ENCODE data around the gene RAI2. TPM values are rescaled to one million over a fixed set of nuclear protein-coding genes. Genes with fewer than 3 reads are reported as not detected.

Gene RAI2
- total RNA-seq, 5 donors from 2014 or later (not counting 1 experiment from before 2014, with no cell fraction given), result 0.76 to 2.3 (median 1.3) TPM

DNA sequence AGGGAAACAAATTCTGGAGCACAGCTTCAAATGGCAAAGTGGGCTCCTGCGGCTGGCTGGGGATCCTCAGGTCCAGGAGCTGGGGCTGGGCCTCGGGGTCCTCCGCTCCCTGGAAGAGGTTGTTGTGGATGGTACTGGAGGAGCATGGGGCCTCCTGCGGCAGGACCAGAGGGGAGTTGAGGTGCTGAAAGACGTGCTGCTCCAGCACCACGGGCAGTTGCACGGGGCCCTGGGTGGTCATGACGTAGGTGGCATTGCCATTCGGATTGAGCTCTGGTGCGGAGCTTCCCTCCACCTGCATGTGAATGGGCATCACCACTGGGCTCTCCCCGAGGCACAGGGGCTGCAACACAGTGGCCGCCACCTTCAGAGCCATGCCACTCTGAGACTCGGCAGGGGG, 59.7 kb downstream of the RAI2 start:
- WGBS (ENCODE audit: insufficient coverage), result 88% methylated on average over 10 of the region's 13 CpGs
- H3K4me3 ChIP-seq (ENCODE audit: control insufficient read depth in 1 of 2, extremely low read depth in 1 of 2, low read length in 1 of 2), result no peak overlapping the region
- ChIA-PET CTCF (no interaction called here), POLR2A (no interaction called here)
- Mint-ChIP-seq H3K36me3 (no peaks in the 10 kb centered on the region), H3K9me3 (no peaks in the 10 kb centered on the region), H3K27ac (no peak overlapping the region), H3K4me3 (no peak overlapping the region), H3K4me1 (peaks cover 0 to 4% (median 2%) of the 10 kb centered on the region in 3 donors), H3K27me3 (no peaks in the 10 kb centered on the region)
- H3K27ac ChIP-seq (ENCODE audit: low read length), result no peak overlapping the region
- DNase-seq (no peak), ATAC-seq (replicated peaks in 1 of 4) (no peak)
- no peaks in the 10 kb centered on the region for H3K9me3 ChIP-seq
- H3K27me3 ChIP-seq (replicated peaks in 1 of 2; ENCODE audit: control insufficient read depth in 2 of 2, extremely low read depth in 1 of 2, insufficient read depth in 2 of 2, low read length in 1 of 2), result peaks cover 0 to 2% of the 10 kb centered on the region in 2 experiments
- no peaks in the 10 kb centered on the region for H3K36me3 ChIP-seq (ENCODE audit: control insufficient read depth in 2 of 2, extremely low read depth in 1 of 2, insufficient read depth in 1 of 2, low read length in 1 of 2)
- peaks cover 0 to 2% of the 10 kb centered on the region in 2 experiments for H3K4me1 ChIP-seq (ENCODE audit: control insufficient read depth in 1 of 2, extremely low read depth in 1 of 2, insufficient read depth in 2 of 2, low read length in 2 of 2)

DNA sequence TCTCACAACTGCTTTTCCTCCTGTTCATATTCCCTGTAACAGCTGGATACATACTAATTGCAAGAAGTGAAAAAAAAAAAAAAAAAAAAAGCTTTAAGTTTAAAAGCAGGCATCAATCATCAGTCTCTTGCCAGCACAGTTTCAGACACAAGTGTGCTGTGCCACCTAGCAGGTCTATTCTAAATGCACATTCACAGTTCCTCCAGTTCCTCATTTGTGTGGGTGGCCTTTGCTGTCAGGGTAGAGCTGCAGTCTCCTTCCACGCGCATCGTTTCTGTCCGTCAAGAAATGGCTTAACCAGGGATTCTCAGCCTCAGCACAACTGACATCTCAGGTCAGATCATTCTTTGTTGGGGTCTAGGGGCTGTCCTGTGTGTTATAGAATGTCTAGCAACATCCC, 62.2 kb downstream of the RAI2 start:
- Histone ChIP-seq H3K9me3 (no peaks in the 10 kb centered on the region), H3K4me3 (ENCODE audit: control insufficient read depth in 1 of 2, extremely low read depth in 1 of 2, low read length in 1 of 2) (no peak overlapping the region), H3K27me3 (replicated peaks in 1 of 2; ENCODE audit: control insufficient read depth in 2 of 2, extremely low read depth in 1 of 2, insufficient read depth in 2 of 2, low read length in 1 of 2) (peaks cover 0 to 2% of the 10 kb centered on the region in 2 experiments), H3K36me3 (ENCODE audit: control insufficient read depth in 2 of 2, extremely low read depth in 1 of 2, insufficient read depth in 1 of 2, low read length in 1 of 2) (no peaks in the 10 kb centered on the region), H3K27ac (ENCODE audit: low read length) (no peak overlapping the region), H3K4me1 (ENCODE audit: control insufficient read depth in 1 of 2, extremely low read depth in 1 of 2, insufficient read depth in 2 of 2, low read length in 2 of 2) (peaks cover 0 to 2% of the 10 kb centered on the region in 2 experiments)
- Mint-ChIP-seq H3K36me3 (no peaks in the 10 kb centered on the region), H3K4me1 (peaks cover 0 to 4% (median 2%) of the 10 kb centered on the region in 3 donors), H3K27me3 (no peaks in the 10 kb centered on the region), H3K9me3 (no peaks in the 10 kb centered on the region), H3K4me3 (no peak overlapping the region), H3K27ac (no peak overlapping the region)
- WGBS (ENCODE audit: insufficient coverage), result no CpG with 5 or more reads among the region's 4 CpGs
- POLR2A ChIA-PET, result no interaction called here
- DNase-seq, result no peak
- no peak for ATAC-seq (replicated peaks in 1 of 4)
- CTCF ChIA-PET, result interaction anchor here (0.5 to 1.9 kb wide), 5 partner anchors 14 to 546 kb away, joined by 3 to 6 read pairs (median 4); no protein-coding TSS in a partner anchor

DNA sequence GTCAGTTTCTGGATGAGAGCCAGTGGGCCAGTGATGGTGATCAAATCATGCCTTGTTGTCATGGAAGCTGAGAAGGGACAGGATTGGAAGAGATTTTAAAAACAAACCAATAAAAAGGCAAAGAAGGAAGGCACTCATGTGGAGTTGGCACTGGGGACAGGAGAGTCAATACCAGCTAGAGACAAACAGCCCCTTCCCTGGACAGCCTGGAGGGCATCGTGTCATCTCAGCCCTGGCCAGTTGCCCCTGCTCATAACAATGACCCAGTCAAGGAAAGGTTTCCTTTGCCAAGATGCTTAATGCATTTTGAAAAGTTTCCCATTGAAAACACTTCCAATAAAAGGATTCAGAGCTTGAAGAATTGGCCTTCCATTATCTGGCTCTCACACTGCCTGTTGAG, 68.3 kb downstream of the RAI2 start:
- no peak overlapping the region for H3K4me3 Mint-ChIP-seq
- H3K27me3 Mint-ChIP-seq, result peaks cover 0 to 8% of the 10 kb centered on the region in 2 donors
- Histone ChIP-seq H3K27ac (ENCODE audit: low read length) (no peak overlapping the region), H3K36me3 (ENCODE audit: control insufficient read depth in 2 of 2, extremely low read depth in 1 of 2, insufficient read depth in 1 of 2, low read length in 1 of 2) (no peaks in the 10 kb centered on the region), H3K27me3 (replicated peaks in 1 of 2; ENCODE audit: control insufficient read depth in 2 of 2, extremely low read depth in 1 of 2, insufficient read depth in 2 of 2, low read length in 1 of 2) (peaks cover 0 to 2% of the 10 kb centered on the region in 2 experiments), H3K4me3 (ENCODE audit: control insufficient read depth in 1 of 2, extremely low read depth in 1 of 2, low read length in 1 of 2) (no peak overlapping the region), H3K9me3 (no peaks in the 10 kb centered on the region), H3K4me1 (ENCODE audit: control insufficient read depth in 1 of 2, extremely low read depth in 1 of 2, insufficient read depth in 2 of 2, low read length in 2 of 2) (peaks cover 0 to 6% of the 10 kb centered on the region in 2 experiments)
- CTCF ChIA-PET, result no interaction called here
- POLR2A ChIA-PET, result no interaction called here
- no peak for ATAC-seq (replicated peaks in 1 of 4)
- H3K27ac Mint-ChIP-seq, result no peak overlapping the region
- WGBS (ENCODE audit: insufficient coverage), result no CpG with 5 or more reads among the region's 1 CpG
- H3K36me3 Mint-ChIP-seq, result no peaks in the 10 kb centered on the region
- peaks cover 0 to 10% (median 9%) of the 10 kb centered on the region in 3 donors for H3K4me1 Mint-ChIP-seq
- DNase-seq, result no peak
- H3K9me3 Mint-ChIP-seq, result no peaks in the 10 kb centered on the region

DNA sequence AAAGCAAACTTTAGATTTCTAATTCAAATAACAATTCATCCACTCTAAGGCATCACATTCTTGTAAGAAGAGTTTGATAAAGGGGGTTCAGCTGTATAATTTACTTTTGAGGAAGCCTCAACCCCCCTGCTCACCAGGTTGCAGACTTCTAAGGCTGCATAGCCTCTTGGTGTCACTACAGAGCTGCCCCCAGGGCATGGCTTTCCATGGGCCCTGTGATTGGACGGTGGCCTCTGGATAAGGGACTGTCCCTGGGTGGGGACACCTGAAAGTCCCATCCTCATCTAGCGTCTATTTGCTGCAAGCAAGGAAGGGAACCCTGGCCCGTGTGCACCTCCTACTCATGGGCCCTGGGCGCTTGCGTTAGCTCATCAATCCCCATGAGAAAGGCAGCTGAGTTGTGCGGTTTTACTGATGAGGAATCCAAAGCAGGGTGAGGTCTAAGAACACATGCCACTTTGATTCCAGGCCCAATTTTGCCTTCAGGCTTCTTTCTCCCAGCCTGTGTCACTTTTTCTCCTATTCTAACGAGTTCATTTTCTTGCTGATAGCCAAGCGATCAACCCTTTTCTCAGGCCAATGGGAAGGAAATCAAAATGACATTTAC, 72.0 kb downstream of the RAI2 start:
- no peak for ATAC-seq (replicated peaks in 1 of 4)
- 82% methylated on average over 4 of the region's 8 CpGs for WGBS (ENCODE audit: insufficient coverage)

DNA sequence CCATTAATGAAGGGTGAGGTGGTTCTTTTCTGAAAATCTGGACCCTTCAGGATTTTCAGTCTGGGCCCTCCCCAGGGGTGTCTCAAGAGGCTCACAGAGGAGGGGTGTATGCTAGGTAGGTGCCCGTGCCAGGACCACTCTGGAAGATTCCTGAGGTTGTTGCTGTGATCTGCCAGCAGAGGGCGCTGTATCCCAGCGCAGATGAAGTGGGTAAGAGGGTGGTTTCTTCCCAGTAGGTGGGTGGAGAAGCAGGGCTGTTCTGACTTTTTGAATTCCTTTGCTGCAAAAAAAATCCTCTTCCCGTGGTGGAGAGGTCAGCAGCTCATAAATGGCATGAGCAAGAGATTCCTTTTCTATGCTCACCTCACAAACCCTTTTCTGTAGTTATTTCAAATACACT, 72.7 kb downstream of the RAI2 start:
- Mint-ChIP-seq H3K27ac (no peak overlapping the region), H3K4me1 (peaks cover 8 to 16% (median 14%) of the 10 kb centered on the region in 3 donors), H3K9me3 (no peaks in the 10 kb centered on the region), H3K27me3 (peaks cover 0 to 8% of the 10 kb centered on the region in 2 donors), H3K36me3 (no peaks in the 10 kb centered on the region), H3K4me3 (peak overlapping the region in 1 of 3 donors; percentile 26)
- peak in 29 of 35 experiments; percentile 2 to 62 (median 24) for DNase-seq
- POLR2A ChIA-PET, result no interaction called here
- ATAC-seq (replicated peaks in 1 of 4), result peak in 3 of 4 experiments; percentile 38 to 71 (median 57)
- Histone ChIP-seq H3K9me3 (no peaks in the 10 kb centered on the region), H3K27me3 (replicated peaks in 1 of 2; ENCODE audit: control insufficient read depth in 2 of 2, extremely low read depth in 1 of 2, insufficient read depth in 2 of 2, low read length in 1 of 2) (peaks cover 0 to 8% of the 10 kb centered on the region in 2 experiments), H3K4me3 (ENCODE audit: control insufficient read depth in 1 of 2, extremely low read depth in 1 of 2, low read length in 1 of 2) (no peak overlapping the region), H3K36me3 (ENCODE audit: control insufficient read depth in 2 of 2, extremely low read depth in 1 of 2, insufficient read depth in 1 of 2, low read length in 1 of 2) (no peaks in the 10 kb centered on the region), H3K4me1 (ENCODE audit: control insufficient read depth in 1 of 2, extremely low read depth in 1 of 2, insufficient read depth in 2 of 2, low read length in 2 of 2) (peaks cover 0 to 7% of the 10 kb centered on the region in 2 experiments), H3K27ac (ENCODE audit: low read length) (no peak overlapping the region)
- WGBS (ENCODE audit: insufficient coverage), result no CpG with 5 or more reads among the region's 4 CpGs
- CTCF ChIA-PET, result interaction anchor here (0.6 to 1.7 kb wide), 4 partner anchors 43 to 1546 kb away, joined by 3 to 8 read pairs (median 4); no protein-coding TSS in a partner anchor

More for the DNA sequence above, 72.0 kb downstream of the RAI2 start:
- Histone ChIP-seq H3K4me1 (ENCODE audit: control insufficient read depth in 1 of 2, extremely low read depth in 1 of 2, insufficient read depth in 2 of 2, low read length in 2 of 2) (peaks cover 0 to 7% of the 10 kb centered on the region in 2 experiments), H3K36me3 (ENCODE audit: control insufficient read depth in 2 of 2, extremely low read depth in 1 of 2, insufficient read depth in 1 of 2, low read length in 1 of 2) (no peaks in the 10 kb centered on the region), H3K4me3 (ENCODE audit: control insufficient read depth in 1 of 2, extremely low read depth in 1 of 2, low read length in 1 of 2) (no peak overlapping the region), H3K27ac (ENCODE audit: low read length) (no peak overlapping the region), H3K9me3 (no peaks in the 10 kb centered on the region), H3K27me3 (replicated peaks in 1 of 2; ENCODE audit: control insufficient read depth in 2 of 2, extremely low read depth in 1 of 2, insufficient read depth in 2 of 2, low read length in 1 of 2) (peaks cover 0 to 8% of the 10 kb centered on the region in 2 experiments)
- H3K27me3 Mint-ChIP-seq, result peaks cover 0 to 8% of the 10 kb centered on the region in 2 donors
- no peak overlapping the region for H3K4me3 Mint-ChIP-seq
- ChIA-PET CTCF (interaction anchor here in 1 of 2 donors (1.7 kb wide), 1 partner anchor 44 kb away, joined by 5 read pairs; no protein-coding TSS in a partner anchor), POLR2A (no interaction called here)
- peaks cover 8 to 16% (median 14%) of the 10 kb centered on the region in 3 donors for H3K4me1 Mint-ChIP-seq
- H3K36me3 Mint-ChIP-seq, result no peaks in the 10 kb centered on the region
- DNase-seq, result no peak
- H3K9me3 Mint-ChIP-seq, result no peaks in the 10 kb centered on the region
- H3K27ac Mint-ChIP-seq, result no peak overlapping the region

DNA sequence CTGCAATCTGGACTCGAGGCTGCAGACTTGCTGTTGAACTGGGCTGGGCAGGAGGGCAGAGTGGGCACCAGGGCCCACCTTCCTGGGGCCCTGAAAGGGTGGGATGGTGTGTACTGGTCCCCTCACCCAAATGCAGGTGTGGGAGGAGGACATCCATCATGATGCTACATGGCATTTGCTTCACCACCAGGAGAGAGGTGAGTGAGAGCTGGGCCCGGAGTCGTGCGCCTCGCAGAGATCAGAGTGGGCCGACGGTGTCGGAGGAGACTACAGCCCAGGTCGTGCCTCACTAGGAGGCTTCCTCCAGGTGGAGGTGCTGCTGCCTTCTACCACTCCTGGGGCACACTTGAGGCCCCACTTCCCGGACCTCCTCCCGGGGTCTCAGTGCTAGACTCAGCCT, 73.5 kb downstream of the RAI2 start:
- Histone ChIP-seq H3K4me1 (ENCODE audit: control insufficient read depth in 1 of 2, extremely low read depth in 1 of 2, insufficient read depth in 2 of 2, low read length in 2 of 2) (peaks cover 0 to 7% of the 10 kb centered on the region in 2 experiments), H3K27ac (ENCODE audit: low read length) (no peak overlapping the region), H3K27me3 (replicated peaks in 1 of 2; ENCODE audit: control insufficient read depth in 2 of 2, extremely low read depth in 1 of 2, insufficient read depth in 2 of 2, low read length in 1 of 2) (peaks cover 0 to 8% of the 10 kb centered on the region in 2 experiments), H3K9me3 (no peaks in the 10 kb centered on the region), H3K36me3 (ENCODE audit: control insufficient read depth in 2 of 2, extremely low read depth in 1 of 2, insufficient read depth in 1 of 2, low read length in 1 of 2) (no peaks in the 10 kb centered on the region), H3K4me3 (ENCODE audit: control insufficient read depth in 1 of 2, extremely low read depth in 1 of 2, low read length in 1 of 2) (no peak overlapping the region)
- ChIA-PET POLR2A (no interaction called here), CTCF (interaction anchor here (0.6 to 1.7 kb wide), 5 partner anchors 42 to 1546 kb away, joined by 3 to 8 read pairs (median 4); no protein-coding TSS in a partner anchor)
- peaks cover 0 to 8% of the 10 kb centered on the region in 2 donors for H3K27me3 Mint-ChIP-seq
- ATAC-seq (replicated peaks in 1 of 4) (no peak), DNase-seq (no peak)
- H3K9me3 Mint-ChIP-seq, result no peaks in the 10 kb centered on the region
- WGBS (ENCODE audit: insufficient coverage), result 96% methylated on average over 5 of the region's 11 CpGs
- H3K4me1 Mint-ChIP-seq, result peaks cover 8 to 16% (median 14%) of the 10 kb centered on the region in 3 donors
- H3K27ac Mint-ChIP-seq, result no peak overlapping the region
- no peaks in the 10 kb centered on the region for H3K36me3 Mint-ChIP-seq
- H3K4me3 Mint-ChIP-seq, result no peak overlapping the region
